Panc1 (cell line): Measurements from ENCODE around the gene RPL28. TPM values are rescaled to one million over a fixed set of nuclear protein-coding genes. Genes with fewer than 3 reads are reported as not detected.

ENCODE experiments used
- ATAC-seq: fragments of 200-7000 bp; cut with Tn5 transposase; 2 replicates; pipeline ENCODE4 v1.9.1; 2020; ENCODE audit warnings: mild to moderate bottlenecking, moderate library complexity
- BruUV-seq: library from RNA; stranded (reverse); fragments of 400-500 nt; replicated peaks from 2 replicates; lab custom pipeline; 2021; lab: Mats Ljungman, UMichigan
- CTCF ChIA-PET: fragments of 300-600 bp; sonication (Branson Sonifier 250); formaldehyde crosslinking; loops from one replicate; lab custom pipeline; 2022; ENCODE audit warnings: antibody characterized with exemption; lab: Charles Lee
- POLR2A ChIA-PET: fragments of 300-600 bp; sonication (Branson Sonifier 250); formaldehyde crosslinking; loops from one replicate; lab custom pipeline; 2022; ENCODE audit warnings: antibody characterized with exemption; lab: Charles Lee
- DNase-seq: peaks from one replicate; pipeline ENCODE4 v3.0.0-alpha.2; 2010; ENCODE audit warnings: low read depth, low spot score
- H3K27ac ChIP-seq: 2 replicates; pipeline ENCODE4 v1.5.1; 2011; ENCODE audit warnings: mild to moderate bottlenecking, low read length, inconsistent platforms
- H3K27me3 ChIP-seq: fragments of 200-500 bp; sonication (Bioruptor generic); 2 replicates; pipeline ENCODE4 v1.6.0; 2014; ENCODE audit warnings: low read length, inconsistent platforms; ENCODE audit not compliant: control insufficient read depth, insufficient read depth
- H3K36me3 ChIP-seq: fragments of 200-500 bp; sonication (Bioruptor generic); 2 replicates; pipeline ENCODE4 v1.5.1; 2014; ENCODE audit warnings: inconsistent platforms, mild to moderate bottlenecking, low read length, moderate library complexity; ENCODE audit not compliant: control insufficient read depth, insufficient read depth
- H3K4me1 ChIP-seq: 2 replicates; pipeline ENCODE4 v1.5.1; 2011; ENCODE audit warnings: inconsistent platforms, mild to moderate bottlenecking, low read length, moderate library complexity; ENCODE audit not compliant: control insufficient read depth, insufficient read depth
- H3K4me3 ChIP-seq, 2 experiments: 2 replicates each; pipeline ENCODE4 v1.5.1; 2011 to 2012; ENCODE audit warnings: low read depth in 2 of 2, low read length in 2 of 2, mild to moderate bottlenecking in 2 of 2, inconsistent platforms in 1 of 2, moderate library complexity in 1 of 2
- H3K9me3 ChIP-seq: fragments of 200-500 bp; sonication (Bioruptor generic); 2 replicates; pipeline ENCODE4 v1.5.1; 2014; ENCODE audit warnings: low read depth, mild to moderate bottlenecking, inconsistent platforms, low read length, moderate library complexity; ENCODE audit not compliant: control insufficient read depth, insufficient read depth
- CTCF ChIP-seq: fragments of 450-650 bp; IDR thresholded peaks from 2 replicates; pipeline ENCODE4 v1.5.1; 2017; ENCODE audit warnings: mild to moderate bottlenecking
- POLR2AphosphoS5 ChIP-seq: IDR thresholded peaks from 2 replicates; pipeline ENCODE4 v1.6.1; 2012; ENCODE audit warnings: mild to moderate bottlenecking, low read depth, low read length, moderate library complexity
- SIN3A ChIP-seq: IDR thresholded peaks from 2 replicates; pipeline ENCODE4 v1.6.1; 2012; ENCODE audit warnings: low read depth, mild to moderate bottlenecking, low read length, moderate library complexity, borderline replicate concordance; ENCODE audit not compliant: insufficient read depth
- TCF7L2 ChIP-seq: IDR thresholded peaks from 2 replicates; pipeline ENCODE4 v1.6.1; 2011; ENCODE audit warnings: mild to moderate bottlenecking, low read depth, low read length, inconsistent platforms
- in situ Hi-C: cut with HindIII; loops from 2 replicates; pipeline ENCODE4 v1.10.0; 2016; ENCODE audit warnings: low sequenced_read_pairs, low pct_unique_long_range_greater_than_20kb
- intact Hi-C: fragments of 100-400 bp; cut with micrococcal nuclease; formaldehyde crosslinking; loops from one replicate; pipeline ENCODE4 v1.10.0; 2022; ENCODE audit not compliant: unreplicated experiment
- total RNA-seq: library from RNA; stranded (reverse); gene quantifications from one replicate; pipeline ENCODE4 v1.2.1, GENCODE V29; 2021; ENCODE audit not compliant: unreplicated experiment
- TF ChIP-seq, protein P1 (sequence below), 2 experiments: IDR thresholded peaks; 2 replicates each; pipeline ENCODE4 v1.6.1; 2011 to 2012; ENCODE audit warnings: low read depth in 2 of 2, control low read depth in 1 of 2, low read length in 1 of 2, mild to moderate bottlenecking in 1 of 2, moderate library complexity in 1 of 2; ENCODE audit not compliant: insufficient read depth in 1 of 2

Gene RPL28
- total RNA-seq, 1 experiment from 2014 or later = 2,154 TPM

GRCh38 chr19:55358493-55358892 is 27.2 kb upstream of the RPL28 start:
- intact Hi-C loops = no loop called here
- Histone ChIP-seq H3K4me3 (no peak overlapping the region), H3K9me3 (no peaks in the 10 kb centered on the region), H3K4me1 (peaks cover 12% of the 10 kb centered on the region), H3K27me3 (no peaks in the 10 kb centered on the region), H3K27ac (no peak overlapping the region), H3K36me3 (no peaks in the 10 kb centered on the region)
- no TSS peak for BruUV-seq
- TF ChIP-seq POLR2AphosphoS5 (no peak), SIN3A (no peak), CTCF (no peak), TCF7L2 (no peak)
- TF ChIP-seq, protein P1, sequence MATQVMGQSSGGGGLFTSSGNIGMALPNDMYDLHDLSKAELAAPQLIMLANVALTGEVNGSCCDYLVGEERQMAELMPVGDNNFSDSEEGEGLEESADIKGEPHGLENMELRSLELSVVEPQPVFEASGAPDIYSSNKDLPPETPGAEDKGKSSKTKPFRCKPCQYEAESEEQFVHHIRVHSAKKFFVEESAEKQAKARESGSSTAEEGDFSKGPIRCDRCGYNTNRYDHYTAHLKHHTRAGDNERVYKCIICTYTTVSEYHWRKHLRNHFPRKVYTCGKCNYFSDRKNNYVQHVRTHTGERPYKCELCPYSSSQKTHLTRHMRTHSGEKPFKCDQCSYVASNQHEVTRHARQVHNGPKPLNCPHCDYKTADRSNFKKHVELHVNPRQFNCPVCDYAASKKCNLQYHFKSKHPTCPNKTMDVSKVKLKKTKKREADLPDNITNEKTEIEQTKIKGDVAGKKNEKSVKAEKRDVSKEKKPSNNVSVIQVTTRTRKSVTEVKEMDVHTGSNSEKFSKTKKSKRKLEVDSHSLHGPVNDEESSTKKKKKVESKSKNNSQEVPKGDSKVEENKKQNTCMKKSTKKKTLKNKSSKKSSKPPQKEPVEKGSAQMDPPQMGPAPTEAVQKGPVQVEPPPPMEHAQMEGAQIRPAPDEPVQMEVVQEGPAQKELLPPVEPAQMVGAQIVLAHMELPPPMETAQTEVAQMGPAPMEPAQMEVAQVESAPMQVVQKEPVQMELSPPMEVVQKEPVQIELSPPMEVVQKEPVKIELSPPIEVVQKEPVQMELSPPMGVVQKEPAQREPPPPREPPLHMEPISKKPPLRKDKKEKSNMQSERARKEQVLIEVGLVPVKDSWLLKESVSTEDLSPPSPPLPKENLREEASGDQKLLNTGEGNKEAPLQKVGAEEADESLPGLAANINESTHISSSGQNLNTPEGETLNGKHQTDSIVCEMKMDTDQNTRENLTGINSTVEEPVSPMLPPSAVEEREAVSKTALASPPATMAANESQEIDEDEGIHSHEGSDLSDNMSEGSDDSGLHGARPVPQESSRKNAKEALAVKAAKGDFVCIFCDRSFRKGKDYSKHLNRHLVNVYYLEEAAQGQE (IDR thresholded peaks at IDR 0.05; ENCODE audit: insufficient read depth in 1 of 2, low read depth in 2 of 2, low read length in 1 of 2) = no peak
- ATAC-seq (no peak), DNase-seq (no peak)
- ChIA-PET CTCF (no interaction called here), POLR2A (interaction anchor here (0.6 kb wide), 1 partner anchor 19 kb away, joined by 7 read pairs; no protein-coding TSS in a partner anchor)
- in situ Hi-C loops = no loop called here

DNA sequence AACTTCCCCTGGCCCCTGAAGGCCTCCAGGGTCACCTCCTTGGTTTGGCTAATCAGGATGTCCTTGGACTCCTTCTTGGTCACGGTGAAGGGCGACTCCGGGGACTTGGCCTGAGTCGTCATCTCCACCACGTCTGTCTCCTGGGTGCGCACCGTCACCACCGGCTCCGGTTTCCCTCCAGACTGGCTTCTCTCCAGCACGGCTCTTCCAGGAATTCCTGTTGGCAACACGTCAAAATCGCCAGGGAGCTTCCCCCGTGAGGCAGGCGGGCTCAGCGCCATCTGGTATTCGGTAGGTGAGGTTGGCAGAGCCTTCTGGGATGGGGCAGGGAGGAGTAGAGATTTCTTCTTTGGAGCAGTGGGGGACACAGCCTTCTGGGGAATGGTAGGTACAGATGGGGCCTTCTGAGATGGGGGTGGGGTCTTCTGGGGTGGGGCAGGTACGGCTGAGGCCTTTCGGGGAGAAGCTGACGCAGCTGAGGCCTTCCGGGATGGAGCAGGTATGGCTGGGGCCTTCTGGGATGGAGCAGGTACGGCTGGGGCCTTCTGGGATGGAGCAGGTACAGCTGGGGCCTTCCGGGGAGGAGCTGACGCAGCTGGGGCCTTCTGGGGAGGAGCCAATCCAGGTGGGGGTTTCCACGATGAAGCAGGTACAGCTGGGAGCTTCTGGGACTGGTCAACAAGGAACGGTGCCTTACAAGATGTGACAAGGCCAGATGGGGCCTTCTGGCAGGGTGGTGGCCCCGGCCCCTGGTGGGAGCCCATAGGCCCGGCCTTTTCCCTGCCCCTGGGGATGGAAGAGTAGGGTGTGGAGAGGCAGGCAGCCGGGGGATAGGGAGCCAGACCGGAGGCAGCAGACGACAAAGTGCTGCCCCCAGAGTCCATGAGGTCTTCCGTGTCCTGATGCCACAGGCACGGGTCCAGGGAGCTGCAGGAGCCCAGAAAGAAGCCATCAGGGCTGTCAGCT is 26.5 kb upstream of the RPL28 start:
- in situ Hi-C loops (no loop called here), intact Hi-C loops (no loop called here)
- no peaks in the 10 kb centered on the region for H3K36me3 ChIP-seq
- no peaks in the 10 kb centered on the region for H3K27me3 ChIP-seq
- no peak overlapping the region for H3K4me3 ChIP-seq
- H3K4me1 ChIP-seq = peaks cover 11% of the 10 kb centered on the region
- no TSS peak for BruUV-seq
- POLR2A ChIA-PET = no interaction called here
- CTCF ChIA-PET = no interaction called here
- H3K27ac ChIP-seq = no peak overlapping the region
- no peaks in the 10 kb centered on the region for H3K9me3 ChIP-seq
- ATAC-seq = peak; percentile 20; the same call in 1 of the 2 replicates
- no peak for DNase-seq
- TF ChIP-seq POLR2AphosphoS5 (no peak), SIN3A (no peak), TCF7L2 (no peak), CTCF (no peak)
- TF ChIP-seq, protein P1 (IDR thresholded peaks at IDR 0.05; ENCODE audit: insufficient read depth in 1 of 2, low read depth in 2 of 2, low read length in 1 of 2) = no peak
